ENCODE results near the gene CD74.

DNA sequence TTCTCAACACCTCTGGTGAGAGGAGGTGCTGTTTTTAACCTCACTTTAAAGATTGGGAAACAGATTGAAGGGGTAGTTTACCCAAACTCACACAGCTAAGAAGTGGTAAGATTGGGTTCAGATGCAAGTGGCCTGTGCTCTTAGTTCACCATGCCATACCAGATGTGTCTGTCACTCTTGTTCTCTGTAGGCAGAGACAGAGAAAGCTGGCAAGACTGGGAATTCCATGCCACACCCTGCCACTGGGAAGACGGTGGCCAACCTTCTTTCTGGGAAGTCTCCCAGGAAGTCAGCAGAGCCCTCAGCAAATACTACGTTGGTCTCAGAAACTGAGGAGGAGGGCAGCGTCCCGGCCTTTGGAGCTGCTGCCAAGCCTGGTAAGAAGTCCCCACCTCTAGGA is 44.2 kb downstream of the CD74 start:
- TF ChIP-seq SIN3A (IDR thresholded peaks at IDR 0.05; ENCODE audit: low read depth, low read length) (no peak), SMAD1 (IDR thresholded peaks at IDR 0.05; ENCODE audit: low read depth, partially characterized antibody) (no peak), EGR1 (IDR thresholded peaks at IDR 0.05; ENCODE audit: borderline replicate concordance in 1 of 2, low read depth in 2 of 2, low read length in 2 of 2) (no peak), POLR2A (IDR thresholded peaks at IDR 0.05; ENCODE audit: low read depth, low read length) (no peak), YY1 (IDR thresholded peaks at IDR 0.05; ENCODE audit: low read depth, low read length) (no peak), SREBF2 (IDR thresholded peaks at IDR 0.05; ENCODE audit: low read length) (no peak), ETV6 (conservative IDR thresholded peaks at IDR 0.05 in 1 of 2, IDR thresholded peaks at IDR 0.05 in 1 of 2; ENCODE audit: borderline replicate concordance in 1 of 2, low read depth in 1 of 2) (no peak), EZH2 (IDR thresholded peaks at IDR 0.05; ENCODE audit: borderline replicate concordance, control insufficient read depth, low read depth, low read length) (no peak), RCOR1 (conservative IDR thresholded peaks at IDR 0.05; ENCODE audit: low read depth, low read length) (no peak), RAD21 (IDR thresholded peaks at IDR 0.05; ENCODE audit: insufficient read depth, low read depth, low read length) (no peak)
- TF ChIP-seq, protein P1, sequence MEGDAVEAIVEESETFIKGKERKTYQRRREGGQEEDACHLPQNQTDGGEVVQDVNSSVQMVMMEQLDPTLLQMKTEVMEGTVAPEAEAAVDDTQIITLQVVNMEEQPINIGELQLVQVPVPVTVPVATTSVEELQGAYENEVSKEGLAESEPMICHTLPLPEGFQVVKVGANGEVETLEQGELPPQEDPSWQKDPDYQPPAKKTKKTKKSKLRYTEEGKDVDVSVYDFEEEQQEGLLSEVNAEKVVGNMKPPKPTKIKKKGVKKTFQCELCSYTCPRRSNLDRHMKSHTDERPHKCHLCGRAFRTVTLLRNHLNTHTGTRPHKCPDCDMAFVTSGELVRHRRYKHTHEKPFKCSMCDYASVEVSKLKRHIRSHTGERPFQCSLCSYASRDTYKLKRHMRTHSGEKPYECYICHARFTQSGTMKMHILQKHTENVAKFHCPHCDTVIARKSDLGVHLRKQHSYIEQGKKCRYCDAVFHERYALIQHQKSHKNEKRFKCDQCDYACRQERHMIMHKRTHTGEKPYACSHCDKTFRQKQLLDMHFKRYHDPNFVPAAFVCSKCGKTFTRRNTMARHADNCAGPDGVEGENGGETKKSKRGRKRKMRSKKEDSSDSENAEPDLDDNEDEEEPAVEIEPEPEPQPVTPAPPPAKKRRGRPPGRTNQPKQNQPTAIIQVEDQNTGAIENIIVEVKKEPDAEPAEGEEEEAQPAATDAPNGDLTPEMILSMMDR (IDR thresholded peaks at IDR 0.05 in 2 of 3, conservative IDR thresholded peaks at IDR 0.05 in 1 of 3; ENCODE audit: control insufficient read depth in 2 of 3, extremely low read depth in 1 of 3, insufficient read depth in 1 of 3, low read depth in 3 of 3, low read length in 3 of 3), result no peak
- TF ChIP-seq, protein P2, sequence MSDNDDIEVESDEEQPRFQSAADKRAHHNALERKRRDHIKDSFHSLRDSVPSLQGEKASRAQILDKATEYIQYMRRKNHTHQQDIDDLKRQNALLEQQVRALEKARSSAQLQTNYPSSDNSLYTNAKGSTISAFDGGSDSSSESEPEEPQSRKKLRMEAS (IDR thresholded peaks at IDR 0.05; ENCODE audit: low read depth, low read length), result no peak

Measured in GM12878 (cell line).